GM12864 (cell line): ENCODE results near the gene CATSPER3.

Source experiments
- DNase-seq: peaks from one replicate; pipeline ENCODE4 v3.0.0-alpha.2; 2011; ENCODE audit warnings: low read depth
- H3K4me3 ChIP-seq: 2 replicates; pipeline ENCODE4 v1.5.1; 2011; ENCODE audit warnings: mild to moderate bottlenecking, low read depth, low read length, control low read depth
- CTCF ChIP-seq: IDR thresholded peaks from 2 replicates; pipeline ENCODE4 v1.5.1; 2011; ENCODE audit warnings: low read depth, mild to moderate bottlenecking, moderate library complexity, low read length, control low read depth, inconsistent platforms; ENCODE audit errors: missing control alignments

CATSPER3 gene

DNA sequence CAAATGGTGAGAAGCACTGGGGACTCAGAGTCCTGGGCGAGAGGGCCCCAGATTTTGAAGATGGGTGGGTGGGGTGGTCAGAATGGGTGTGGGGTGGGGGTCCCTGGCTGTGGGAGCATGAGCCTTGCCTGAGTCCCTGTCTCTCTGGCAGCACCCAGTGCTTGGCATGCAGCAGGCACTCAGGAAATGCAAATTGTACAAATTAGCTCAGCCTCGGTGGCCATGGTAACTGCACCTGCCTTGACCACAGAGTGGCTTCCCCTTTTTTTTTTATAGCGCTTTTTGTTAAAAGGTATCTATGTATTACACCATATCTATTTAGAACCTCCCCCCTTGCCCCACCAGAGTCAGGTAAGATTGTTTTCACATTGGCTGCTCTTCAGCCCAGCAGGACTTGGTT lies 85.6 kb downstream of the CATSPER3 start:
- TF ChIP-seq CTCF = no peak
- DNase-seq = peak; percentile 53
- H3K4me3 ChIP-seq = no peak overlapping the region

DNA sequence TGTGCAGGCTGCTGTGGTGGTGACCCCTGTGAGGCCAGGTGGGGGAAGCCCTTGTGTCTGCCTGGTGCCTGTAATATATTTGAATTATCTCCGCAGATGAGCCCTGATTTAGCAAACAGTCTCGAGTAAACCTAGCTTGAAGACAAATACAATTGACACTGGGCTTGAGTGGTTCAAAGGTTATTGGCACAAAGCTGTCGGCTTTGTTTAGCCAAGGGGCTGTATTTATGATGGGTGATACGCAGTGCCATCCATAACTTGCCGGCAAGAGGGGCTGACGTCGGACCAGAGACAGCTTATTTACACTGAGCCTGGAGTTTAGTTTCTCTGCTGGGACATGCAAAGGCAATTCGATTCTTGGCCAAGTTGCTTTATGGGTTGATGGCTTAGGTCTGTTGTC lies 86.3 kb downstream of the CATSPER3 start:
- TF ChIP-seq CTCF = no peak

DNA sequence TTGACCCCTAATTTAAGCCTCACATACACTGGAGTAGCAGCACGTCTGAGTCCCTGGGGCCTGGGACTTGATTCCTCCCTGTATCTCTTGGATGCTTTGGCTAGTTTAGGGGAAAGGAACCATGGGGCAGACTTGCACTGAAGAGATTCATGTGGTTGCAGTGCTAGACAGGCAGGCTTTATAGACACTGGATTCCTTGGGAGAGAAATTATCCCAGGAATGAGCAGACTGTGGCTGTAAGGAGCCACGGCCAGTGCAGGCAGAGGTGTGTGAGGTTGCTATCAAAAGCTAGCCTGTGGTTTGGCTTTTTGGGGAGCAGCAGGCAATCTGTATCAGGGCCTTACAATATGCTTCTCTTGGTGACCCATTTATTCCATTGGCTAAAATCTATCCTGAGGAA lies 86.8 kb downstream of the CATSPER3 start:
- no peak for TF ChIP-seq CTCF
- no peak overlapping the region for H3K4me3 ChIP-seq
- no peak for DNase-seq

More for the DNA sequence above, 86.3 kb downstream of the CATSPER3 start:
- no peak for DNase-seq
- H3K4me3 ChIP-seq = no peak overlapping the region

GRCh38 chr5:135055396-135055795 lies 87.7 kb downstream of the CATSPER3 start:
- no peak overlapping the region for H3K4me3 ChIP-seq
- no peak for TF ChIP-seq CTCF
- no peak for DNase-seq

DNA sequence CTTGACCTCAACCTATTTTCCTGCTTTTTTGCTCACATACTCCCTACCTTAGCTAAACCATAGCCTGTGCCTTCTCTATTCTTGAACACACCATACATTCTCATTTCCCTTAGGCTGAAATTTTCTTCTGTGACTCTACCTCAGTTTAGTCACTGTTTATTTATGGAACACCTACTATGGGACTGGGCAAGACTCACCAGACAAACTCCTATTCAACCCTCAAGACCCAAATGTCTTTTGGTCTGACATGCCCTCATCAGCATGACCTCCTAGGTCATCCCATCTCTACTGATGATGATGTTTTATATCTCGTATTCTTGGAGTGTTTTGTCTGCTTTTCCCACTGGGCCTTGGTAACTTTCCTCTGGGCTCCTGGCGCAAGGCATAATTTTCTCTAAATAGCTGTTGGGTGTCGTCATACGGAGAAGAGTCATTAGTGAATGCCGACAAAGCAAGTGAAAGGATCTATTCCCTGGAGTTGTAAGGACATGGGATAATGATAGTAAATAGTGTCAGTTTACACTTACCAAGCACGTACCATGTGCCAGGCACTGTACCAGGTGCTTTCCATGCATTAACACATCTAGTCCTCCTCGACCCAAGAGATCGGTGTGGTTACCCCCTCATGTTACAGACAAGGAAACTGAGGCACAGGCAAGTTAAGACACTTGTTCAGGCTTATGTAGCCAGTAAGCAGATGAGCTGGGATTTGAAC lies 88.8 kb downstream of the CATSPER3 start:
- no peak for DNase-seq
- no peak overlapping the region for H3K4me3 ChIP-seq
- TF ChIP-seq CTCF = no peak

DNA sequence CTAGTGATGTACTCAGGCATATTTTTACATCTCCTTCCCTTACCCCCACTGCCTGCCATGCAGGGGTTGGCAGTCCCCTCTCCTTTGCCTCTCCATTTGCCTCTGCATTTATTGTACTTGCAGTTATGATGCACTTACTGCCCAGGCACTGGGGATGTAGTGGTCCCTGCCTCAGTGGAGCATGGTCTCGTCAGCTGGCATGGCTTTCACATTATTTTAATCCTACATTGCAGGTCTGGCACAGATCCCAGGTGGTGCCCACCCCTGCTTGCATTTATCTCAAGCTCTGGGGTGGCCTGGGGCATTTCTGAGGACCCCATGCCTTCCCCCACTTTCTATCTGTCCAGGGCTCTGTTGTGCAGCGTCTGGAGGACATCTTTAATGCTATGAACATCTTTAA lies 89.5 kb downstream of the CATSPER3 start:
- no peak for TF ChIP-seq CTCF
- H3K4me3 ChIP-seq = no peak overlapping the region
- no peak for DNase-seq

DNA sequence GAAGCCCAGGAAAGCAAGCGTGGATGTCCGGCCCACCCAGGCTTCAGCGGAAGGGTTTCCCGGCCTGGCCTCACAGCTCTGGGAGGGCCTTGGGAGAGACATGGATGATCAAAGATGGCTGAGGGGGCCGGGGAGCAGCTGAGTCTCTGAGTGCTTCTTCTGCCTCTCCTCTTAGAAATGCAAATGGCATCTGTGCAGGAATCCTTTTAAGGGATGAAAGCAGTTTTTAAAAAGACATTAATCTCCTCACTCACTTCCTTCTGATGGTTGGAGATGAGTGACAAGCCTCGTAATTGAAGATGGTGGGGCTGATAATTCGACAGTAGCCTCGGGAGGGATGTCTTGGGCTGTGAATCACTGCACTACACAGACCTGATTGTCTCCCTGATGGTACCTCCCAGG lies 90.6 kb downstream of the CATSPER3 start:
- H3K4me3 ChIP-seq = no peak overlapping the region
- no peak for DNase-seq
- TF ChIP-seq CTCF = no peak
